K562 (cell line): ENCODE measurements around the gene HPN. TPM values are rescaled to one million over a fixed set of nuclear protein-coding genes. Genes with fewer than 3 reads are reported as not detected.
A peak's percentile ranks its signal among the peaks of the same experiment; 100 is the strongest.

ENCODE experiments used
- DEAF1 ChIP-seq: fragments of 450-650 bp; formaldehyde crosslinking; IDR thresholded peaks from 2 replicates; pipeline ENCODE4 v1.4.0; 2020; ENCODE audit warnings: mild to moderate bottlenecking, moderate library complexity
- KLF13 ChIP-seq: fragments of 450-650 bp; IDR thresholded peaks from 2 replicates; pipeline ENCODE4 v1.6.1; 2016; ENCODE audit warnings: missing genetic modification characterization, low read depth, mild to moderate bottlenecking, missing compliant biosample characterization, moderate library complexity, borderline replicate concordance
- MAZ ChIP-seq, 2 experiments: fragments of 450-650 bp in 1 of 2; sonication (generic) in 1 of 2; formaldehyde crosslinking; IDR thresholded peaks in 1 of 2; conservative IDR thresholded peaks in 1 of 2; 2 replicates each; pipeline versions ENCODE4 v1.4.0 to v1.5.0; 2020; ENCODE audit warnings: mild to moderate bottlenecking in 1 of 2, missing genetic modification reagents in 1 of 2
- RBM22 ChIP-seq: fragments of 200-400 bp; formaldehyde crosslinking; IDR thresholded peaks from 2 replicates; pipeline ENCODE4 v1.6.1; 2018; ENCODE audit warnings: low read length, low read depth; ENCODE audit not compliant: poor library complexity, severe bottlenecking
- SMARCA5 ChIP-seq: fragments of 450-650 bp; IDR thresholded peaks from 2 replicates; pipeline ENCODE4 v1.6.1; 2016
- SMC3 ChIP-seq: conservative IDR thresholded peaks from 2 replicates; pipeline ENCODE4 v1.6.1; 2011; ENCODE audit warnings: low read depth, low read length, improper control_type of control experiment; ENCODE audit not compliant: insufficient read depth
- STAG1 ChIP-seq: sonication (generic); formaldehyde crosslinking; IDR thresholded peaks from 2 replicates; pipeline ENCODE4 v1.5.0; 2020; ENCODE audit warnings: missing genetic modification reagents, borderline replicate concordance
- VEZF1 ChIP-seq: fragments of 200-800 bp; sonication (Bioruptor generic); IDR thresholded peaks from 2 replicates; pipeline ENCODE4 v1.6.1; 2017; ENCODE audit warnings: missing genetic modification characterization, missing compliant biosample characterization
- XRCC5 ChIP-seq: fragments of 200-400 bp; formaldehyde crosslinking; IDR thresholded peaks from 2 replicates; pipeline ENCODE4 v1.6.1; 2017; ENCODE audit warnings: low read depth, mild to moderate bottlenecking, low read length
- ZBTB7A ChIP-seq: IDR thresholded peaks from 2 replicates; pipeline ENCODE4 v1.6.1; 2011; ENCODE audit warnings: low read depth, mild to moderate bottlenecking, low read length, moderate library complexity, borderline replicate concordance; ENCODE audit not compliant: control insufficient read depth
- ZNF212 ChIP-seq: fragments of 450-650 bp; formaldehyde crosslinking; IDR thresholded peaks from 2 replicates; pipeline ENCODE4 v1.4.0; 2020; ENCODE audit warnings: mild to moderate bottlenecking
- ZNF764 ChIP-seq: fragments of 250-450 bp; sonication (Bioruptor Pico); IDR thresholded peaks from 2 replicates; pipeline ENCODE4 v1.4.0; 2020; ENCODE audit warnings: low read depth, mild to moderate bottlenecking, moderate library complexity
- polyA plus RNA-seq, 8 experiments: library from polyadenylated mRNA; depleted of rRNA in 4 of 8; stranded (reverse) in 5 of 8; unstranded in 3 of 8; fragments of >200 nt; fragmentation: Nextera tagmentation in 2 of 8; fragmentation: Illumina TruSeq in 1 of 8; extraction: Ambion mirVana in 2 of 8; extraction: Trizol in 1 of 8; gene quantifications; 2 replicates each; pipeline versions ENCODE4 v1.2.1 to v1.2.3, GENCODE V29; 2011 to 2014; ENCODE audit warnings: inconsistent platforms in 1 of 8, missing spikeins in 1 of 8
- total RNA-seq, 7 experiments: library from RNA; depleted of rRNA in 6 of 7; stranded (reverse); fragments of >200 nt in 6 of 7; fragmentation: Illumina TruSeq in 2 of 7; extraction: Trizol in 2 of 7; gene quantifications; 2 replicates each; pipeline versions ENCODE4 v1.2.1 to v1.2.3, GENCODE V29; 2011 to 2021; ENCODE audit warnings: low replicate concordance in 1 of 7
- TF ChIP-seq, protein P1 (sequence below), 2 experiments: fragments of 450-650 bp in 1 of 2; sonication (generic) in 1 of 2; formaldehyde crosslinking in 1 of 2; IDR thresholded peaks; 2 replicates each; pipeline versions ENCODE4 v1.7.1 to v1.9.0; 2016 to 2022; ENCODE audit warnings: inconsistent platforms in 1 of 2, mild to moderate bottlenecking in 1 of 2, missing genetic modification reagents in 1 of 2

The HPN gene
- total and polyA plus RNA-seq, 9 of the 15 experiments (the other 6 are each of a cell fraction or from before 2014, with no cell fraction given), result 0.10 to 0.20 TPM; not detected in 7

GRCh38 chr19:35114353-35115176, 73.0 kb downstream of the HPN start (continued):
- peak in 1 of 2 experiments; percentile 70; a peak in 2 of 4 replicates for TF ChIP-seq MAZ (CRISPR knock-in tag; conservative IDR thresholded peaks at IDR 0.05 in 1 of 2, IDR thresholded peaks at IDR 0.05 in 1 of 2)
- no peak for TF ChIP-seq ZNF764 (CRISPR knock-in tag)
- 0 out of 2 replicates have a peak, but pooled peaks have one; percentile 32 for TF ChIP-seq DEAF1 (CRISPR knock-in tag)
- no peak for TF ChIP-seq RBM22
- TF ChIP-seq, protein P1, sequence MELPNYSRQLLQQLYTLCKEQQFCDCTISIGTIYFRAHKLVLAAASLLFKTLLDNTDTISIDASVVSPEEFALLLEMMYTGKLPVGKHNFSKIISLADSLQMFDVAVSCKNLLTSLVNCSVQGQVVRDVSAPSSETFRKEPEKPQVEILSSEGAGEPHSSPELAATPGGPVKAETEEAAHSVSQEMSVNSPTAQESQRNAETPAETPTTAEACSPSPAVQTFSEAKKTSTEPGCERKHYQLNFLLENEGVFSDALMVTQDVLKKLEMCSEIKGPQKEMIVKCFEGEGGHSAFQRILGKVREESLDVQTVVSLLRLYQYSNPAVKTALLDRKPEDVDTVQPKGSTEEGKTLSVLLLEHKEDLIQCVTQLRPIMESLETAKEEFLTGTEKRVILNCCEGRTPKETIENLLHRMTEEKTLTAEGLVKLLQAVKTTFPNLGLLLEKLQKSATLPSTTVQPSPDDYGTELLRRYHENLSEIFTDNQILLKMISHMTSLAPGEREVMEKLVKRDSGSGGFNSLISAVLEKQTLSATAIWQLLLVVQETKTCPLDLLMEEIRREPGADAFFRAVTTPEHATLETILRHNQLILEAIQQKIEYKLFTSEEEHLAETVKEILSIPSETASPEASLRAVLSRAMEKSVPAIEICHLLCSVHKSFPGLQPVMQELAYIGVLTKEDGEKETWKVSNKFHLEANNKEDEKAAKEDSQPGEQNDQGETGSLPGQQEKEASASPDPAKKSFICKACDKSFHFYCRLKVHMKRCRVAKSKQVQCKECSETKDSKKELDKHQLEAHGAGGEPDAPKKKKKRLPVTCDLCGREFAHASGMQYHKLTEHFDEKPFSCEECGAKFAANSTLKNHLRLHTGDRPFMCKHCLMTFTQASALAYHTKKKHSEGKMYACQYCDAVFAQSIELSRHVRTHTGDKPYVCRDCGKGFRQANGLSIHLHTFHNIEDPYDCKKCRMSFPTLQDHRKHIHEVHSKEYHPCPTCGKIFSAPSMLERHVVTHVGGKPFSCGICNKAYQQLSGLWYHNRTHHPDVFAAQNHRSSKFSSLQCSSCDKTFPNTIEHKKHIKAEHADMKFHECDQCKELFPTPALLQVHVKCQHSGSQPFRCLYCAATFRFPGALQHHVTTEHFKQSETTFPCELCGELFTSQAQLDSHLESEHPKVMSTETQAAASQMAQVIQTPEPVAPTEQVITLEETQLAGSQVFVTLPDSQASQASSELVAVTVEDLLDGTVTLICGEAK (IDR thresholded peaks at IDR 0.05), result no peak
- TF ChIP-seq, protein P1 (CRISPR knock-in tag; IDR thresholded peaks at IDR 0.05), result no peak
- TF ChIP-seq ZNF212 (CRISPR knock-in tag), result no peak
- peak; percentile 62; the same call in 1 of the 2 replicates for TF ChIP-seq SMC3
- peak; percentile 79 for TF ChIP-seq VEZF1 (CRISPR knock-in tag)
- TF ChIP-seq SMARCA5, result no peak
- 0 out of 2 replicates have a peak, but pooled peaks have one; percentile 18 for TF ChIP-seq STAG1 (CRISPR knock-in tag)
- TF ChIP-seq ZBTB7A, result peak; percentile 100
- peak; percentile 67; the same call in 1 of the 2 replicates for TF ChIP-seq XRCC5
- TF ChIP-seq KLF13 (tag), result 0 out of 2 replicates have a peak, but pooled peaks have one; percentile 41
